Mesendoderm (in vitro differentiated cells): ENCODE results near the gene PDE4D.

Experiments
- DNase-seq: peaks from one replicate; pipeline ENCODE4 v3.0.0; 2013
- H2AK5ac ChIP-seq: 2 replicates; pipeline ENCODE4 v1.6.1; 2013; ENCODE audit warnings: low read length, inconsistent platforms
- H2BK120ac ChIP-seq: 2 replicates; pipeline ENCODE4 v1.6.1; 2013; ENCODE audit warnings: low read depth, mild to moderate bottlenecking, low read length, moderate library complexity, mixed read lengths
- H2BK15ac ChIP-seq: replicated peaks from 2 replicates; pipeline ENCODE4 v1.6.1; 2013; ENCODE audit warnings: low read depth, mild to moderate bottlenecking, moderate library complexity
- H2BK5ac ChIP-seq: 2 replicates; pipeline ENCODE4 v1.6.1; 2013; ENCODE audit warnings: low read length, inconsistent platforms
- H3K18ac ChIP-seq: 2 replicates; pipeline ENCODE4 v1.6.1; 2013; ENCODE audit warnings: mild to moderate bottlenecking, low read length, mixed read lengths
- H3K23ac ChIP-seq: one replicate; pipeline ENCODE4 v1.6.1; 2013; ENCODE audit warnings: low read length
- H3K27ac ChIP-seq: 2 replicates; pipeline ENCODE4 v1.5.1; 2013; ENCODE audit warnings: low read depth, mild to moderate bottlenecking, inconsistent platforms, low read length, moderate library complexity
- H3K27me3 ChIP-seq: 2 replicates; pipeline ENCODE4 v1.6.1; 2013; ENCODE audit warnings: low read length, control low read depth, mild to moderate bottlenecking, inconsistent platforms; ENCODE audit not compliant: insufficient read depth, poor library complexity
- H3K36me3 ChIP-seq: 2 replicates; pipeline ENCODE4 v1.6.1; 2013; ENCODE audit warnings: low read length, inconsistent platforms; ENCODE audit not compliant: control insufficient read depth, insufficient read depth
- H3K4ac ChIP-seq: one replicate; pipeline ENCODE4 v1.6.1; 2013; ENCODE audit warnings: low read depth, mild to moderate bottlenecking, low read length, moderate library complexity
- H3K4me1 ChIP-seq: 2 replicates; pipeline ENCODE4 v1.6.1; 2013; ENCODE audit warnings: low read depth, low read length, inconsistent platforms; ENCODE audit not compliant: control insufficient read depth
- H3K4me2 ChIP-seq: 2 replicates; pipeline ENCODE4 v1.6.1; 2013; ENCODE audit warnings: low read length
- H3K4me3 ChIP-seq: 2 replicates; pipeline ENCODE4 v1.5.1; 2013; ENCODE audit warnings: mild to moderate bottlenecking, low read length
- H3K56ac ChIP-seq: one replicate; pipeline ENCODE4 v1.6.1; 2013; ENCODE audit warnings: low read length
- H3K79me1 ChIP-seq: 2 replicates; pipeline ENCODE4 v1.6.1; 2013; ENCODE audit warnings: low read length, inconsistent platforms
- H3K79me2 ChIP-seq: 2 replicates; pipeline ENCODE4 v1.6.1; 2013; ENCODE audit warnings: mild to moderate bottlenecking, low read length; ENCODE audit not compliant: control insufficient read depth, insufficient read depth
- H3K9ac ChIP-seq: 2 replicates; pipeline ENCODE4 v1.6.1; 2013; ENCODE audit warnings: low read length, inconsistent platforms
- H4K5ac ChIP-seq: one replicate; pipeline ENCODE4 v1.6.1; 2013; ENCODE audit warnings: low read length
- H4K8ac ChIP-seq: one replicate; pipeline ENCODE4 v1.6.1; 2013; ENCODE audit warnings: low read depth, mild to moderate bottlenecking, control low read depth, low read length, moderate library complexity
- WGBS: extraction: QIAGEN DNeasy Blood & Tissue Kit; methylation state at CpG from one replicate; pipeline ENCODE4 v1.1.7; 2013; ENCODE audit warnings: low lambda C conversion rate, missing lambda C conversion rate; ENCODE audit not compliant: insufficient coverage; ENCODE audit errors: extremely low coverage; 5-methylcytosine and 5-hydroxymethylcytosine counted together

Gene PDE4D

DNA sequence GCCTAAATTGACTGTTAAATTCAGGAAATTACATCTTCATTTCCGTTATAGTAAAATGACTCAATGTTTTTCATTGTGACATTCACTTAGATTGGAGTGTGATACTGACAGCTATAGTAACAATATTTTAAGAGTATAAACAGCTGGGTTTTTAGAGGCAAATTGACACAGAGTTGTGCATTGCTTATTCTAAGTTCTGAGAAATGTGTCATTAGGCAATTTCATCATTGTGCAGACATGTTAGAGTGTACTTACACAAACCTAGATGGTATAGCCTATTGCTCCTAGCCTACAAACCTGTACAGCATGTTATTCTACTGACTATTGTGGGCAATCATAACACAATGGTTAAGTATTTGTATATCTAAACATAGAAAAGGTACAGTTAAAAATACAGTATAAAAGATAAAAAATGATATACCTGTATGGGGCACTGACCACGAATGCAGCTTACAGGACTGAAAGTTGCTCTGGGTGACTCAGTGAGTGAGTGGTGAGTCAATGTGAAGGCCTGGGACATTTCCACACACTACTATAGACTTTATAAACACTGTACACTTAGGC is 132.7 kb downstream of the PDE4D start:
- Histone ChIP-seq H3K4me1 (no peaks in the 10 kb centered on the region), H3K4me2 (no peak overlapping the region), H3K79me2 (no peaks in the 10 kb centered on the region), H2BK5ac (no peak overlapping the region), H2BK15ac (no peak overlapping the region), H2BK120ac (no peak overlapping the region), H3K9ac (no peak overlapping the region), H3K4ac (no peak overlapping the region), H3K36me3 (no peaks in the 10 kb centered on the region), H3K18ac (no peak overlapping the region), H3K27me3 (no peaks in the 10 kb centered on the region), H3K27ac (no peak overlapping the region), H4K8ac (no peak overlapping the region), H3K56ac (no peak overlapping the region), H2AK5ac (no peak overlapping the region), H3K79me1 (no peaks in the 10 kb centered on the region), H3K4me3 (no peak overlapping the region), H3K23ac (no peak overlapping the region), H4K5ac (no peak overlapping the region)
- no peak for DNase-seq
- no CpG with 5 or more reads among the region's 2 CpGs for WGBS

DNA sequence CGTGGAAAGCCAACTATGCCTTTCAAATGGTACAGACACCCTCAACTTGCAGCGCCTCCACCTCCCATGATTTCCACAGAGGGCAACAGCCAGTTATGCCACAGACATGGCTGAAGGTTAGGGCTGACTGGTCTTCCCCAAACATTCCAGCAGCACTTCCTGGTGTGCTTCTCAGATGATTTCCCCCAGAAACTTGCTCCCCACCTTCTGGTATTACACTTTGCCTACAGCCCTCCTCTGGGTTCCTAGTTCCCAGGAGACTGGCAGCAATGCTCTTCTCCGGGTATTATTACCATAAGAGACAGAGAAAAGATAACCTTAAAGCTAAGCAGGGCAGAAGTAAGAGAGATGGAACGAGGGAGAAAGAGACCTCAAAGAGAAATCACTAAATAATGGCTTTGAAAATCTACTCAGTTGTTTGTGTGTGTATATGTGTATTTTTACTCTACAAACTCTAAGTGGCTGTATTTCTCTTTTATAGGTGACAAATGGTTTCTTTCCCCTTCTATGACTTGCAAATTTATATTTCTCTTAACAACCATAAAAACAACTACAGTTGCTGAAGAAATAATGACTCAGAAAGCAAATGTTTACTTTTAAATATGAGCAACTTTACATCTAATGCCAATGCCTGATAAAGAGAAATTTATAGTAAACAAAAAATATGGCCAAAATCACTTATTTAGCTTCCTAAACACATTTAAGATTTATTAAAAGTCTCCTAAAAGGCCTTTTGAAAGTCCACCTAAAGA is 133.8 kb downstream of the PDE4D start:
- Histone ChIP-seq H3K18ac (no peak overlapping the region), H3K27ac (no peak overlapping the region), H3K9ac (no peak overlapping the region), H2BK15ac (no peak overlapping the region), H3K4ac (no peak overlapping the region), H3K4me2 (no peak overlapping the region), H3K23ac (no peak overlapping the region), H3K56ac (no peak overlapping the region), H3K79me2 (no peaks in the 10 kb centered on the region), H3K27me3 (no peaks in the 10 kb centered on the region), H4K8ac (no peak overlapping the region), H2BK5ac (no peak overlapping the region), H3K4me1 (no peaks in the 10 kb centered on the region), H2BK120ac (no peak overlapping the region), H3K79me1 (no peaks in the 10 kb centered on the region), H3K36me3 (no peaks in the 10 kb centered on the region), H4K5ac (no peak overlapping the region), H2AK5ac (no peak overlapping the region), H3K4me3 (no peak overlapping the region)
- no CpG with 5 or more reads among the region's 4 CpGs for WGBS
- peak; percentile 42 for DNase-seq

GRCh38 chr5:59758566-59758965 is 135.0 kb downstream of the PDE4D start:
- no peak for DNase-seq
- Histone ChIP-seq H4K5ac (no peak overlapping the region), H3K18ac (no peak overlapping the region), H3K23ac (no peak overlapping the region), H2BK120ac (no peak overlapping the region), H4K8ac (no peak overlapping the region), H3K36me3 (no peaks in the 10 kb centered on the region), H2AK5ac (no peak overlapping the region), H3K27ac (no peak overlapping the region), H3K4me1 (no peaks in the 10 kb centered on the region), H3K79me2 (no peaks in the 10 kb centered on the region), H3K4me3 (no peak overlapping the region), H3K56ac (no peak overlapping the region), H3K4me2 (no peak overlapping the region), H3K4ac (no peak overlapping the region), H3K79me1 (no peaks in the 10 kb centered on the region), H3K27me3 (no peaks in the 10 kb centered on the region), H3K9ac (no peak overlapping the region), H2BK5ac (no peak overlapping the region), H2BK15ac (no peak overlapping the region)
- no CpG with 5 or more reads among the region's 1 CpG for WGBS

- H3K4ac ChIP-seq: no peak overlapping the region
- H4K8ac ChIP-seq: no peak overlapping the region
- H3K4me1 ChIP-seq: no peaks in the 10 kb centered on the region
- H3K18ac ChIP-seq: no peak overlapping the region
- no peak overlapping the region for H3K4me2 ChIP-seq
- H3K36me3 ChIP-seq: no peaks in the 10 kb centered on the region
- no peaks in the 10 kb centered on the region for H3K27me3 ChIP-seq
- DNase-seq: peak; percentile 37
- no peak overlapping the region for H2AK5ac ChIP-seq
- WGBS: no CpG with 5 or more reads among the region's 1 CpG
- H3K79me2 ChIP-seq: no peaks in the 10 kb centered on the region
- no peak overlapping the region for H3K9ac ChIP-seq
- no peak overlapping the region for H3K23ac ChIP-seq
- no peak overlapping the region for H3K56ac ChIP-seq
- H3K4me3 ChIP-seq: no peak overlapping the region
- no peak overlapping the region for H2BK15ac ChIP-seq
- no peak overlapping the region for H2BK120ac ChIP-seq
- no peak overlapping the region for H4K5ac ChIP-seq
- H2BK5ac ChIP-seq: no peak overlapping the region
- H3K27ac ChIP-seq: no peak overlapping the region
- H3K79me1 ChIP-seq: no peaks in the 10 kb centered on the region
Measured at GRCh38 chr5:59757442-59757841, 136.1 kb downstream of the PDE4D start.

DNA sequence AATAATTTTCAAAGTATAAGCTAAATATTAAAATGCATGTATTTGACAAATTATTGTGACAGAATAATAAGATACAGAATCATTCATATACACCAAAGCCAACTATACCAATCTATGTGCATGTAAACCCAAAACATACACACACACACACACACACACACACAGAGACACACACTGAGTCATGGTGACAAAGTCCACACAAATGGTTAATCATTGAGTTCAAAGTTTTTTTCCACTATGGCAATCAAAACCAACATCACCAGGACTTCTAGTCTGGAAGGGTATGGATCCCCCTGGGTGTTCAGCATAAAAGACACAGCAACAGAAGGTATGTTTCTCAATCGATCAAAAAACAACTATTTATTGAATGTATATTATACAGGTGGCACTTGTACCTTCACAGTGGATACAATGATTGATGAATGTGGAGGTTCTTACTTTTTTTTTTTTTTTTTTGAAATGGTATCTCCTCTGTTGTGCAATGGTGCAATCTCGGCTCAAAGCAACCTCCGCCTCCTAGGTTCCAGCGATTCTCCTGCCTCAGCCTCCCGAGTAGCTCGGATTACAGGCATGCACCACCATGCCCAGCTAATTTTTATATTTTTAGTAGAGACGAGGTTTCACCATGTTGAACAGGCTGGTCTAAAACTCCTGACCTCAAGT is 137.0 kb downstream of the PDE4D start:
- Histone ChIP-seq H3K9ac (no peak overlapping the region), H3K4me2 (no peak overlapping the region), H3K4me3 (no peak overlapping the region), H2BK120ac (no peak overlapping the region), H3K56ac (no peak overlapping the region), H2AK5ac (no peak overlapping the region), H4K8ac (no peak overlapping the region), H3K79me1 (no peaks in the 10 kb centered on the region), H3K27me3 (no peaks in the 10 kb centered on the region), H3K79me2 (no peaks in the 10 kb centered on the region), H2BK5ac (no peak overlapping the region), H3K36me3 (no peaks in the 10 kb centered on the region), H3K18ac (no peak overlapping the region), H3K27ac (no peak overlapping the region), H3K23ac (no peak overlapping the region), H4K5ac (no peak overlapping the region), H3K4me1 (no peaks in the 10 kb centered on the region), H3K4ac (no peak overlapping the region), H2BK15ac (no peak overlapping the region)
- no CpG with 5 or more reads among the region's 7 CpGs for WGBS
- no peak for DNase-seq
